Loucy (cell line): ENCODE measurements around the gene MPZL1.

Experiments used
- EZH2phosphoT487 ChIP-seq: fragments of 200-600 bp; IDR thresholded peaks from 2 replicates; pipeline ENCODE4 v1.6.1; 2018; ENCODE audit warnings: antibody characterized with exemption, mild to moderate bottlenecking, moderate library complexity, borderline replicate concordance
- TF ChIP-seq, protein P1 (sequence below): fragments of 200-600 bp; sonication (generic); conservative IDR thresholded peaks from 2 replicates; pipeline ENCODE4 v1.5.1; 2014; ENCODE audit warnings: mild to moderate bottlenecking, antibody characterized with exemption, low read length

DNA sequence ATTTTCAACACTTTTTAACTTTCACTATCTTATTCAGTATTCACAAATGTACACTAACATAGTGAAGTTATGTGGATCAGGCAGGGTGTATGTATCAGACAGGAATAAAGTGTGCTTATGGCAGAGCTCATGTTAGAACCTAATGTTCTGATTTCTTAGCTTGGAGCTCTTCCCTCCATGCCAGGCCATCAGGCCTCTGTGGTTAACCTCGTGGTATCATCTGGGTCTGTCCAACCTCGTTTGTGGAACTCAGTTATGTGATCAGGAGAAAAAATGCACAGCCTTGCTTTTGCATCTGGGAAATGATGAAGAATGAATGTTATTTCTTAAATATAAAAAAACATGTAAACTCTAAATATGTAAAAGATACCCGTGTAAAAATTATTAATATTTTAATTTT is 86.9 kb downstream of the MPZL1 start:
- TF ChIP-seq, protein P1, sequence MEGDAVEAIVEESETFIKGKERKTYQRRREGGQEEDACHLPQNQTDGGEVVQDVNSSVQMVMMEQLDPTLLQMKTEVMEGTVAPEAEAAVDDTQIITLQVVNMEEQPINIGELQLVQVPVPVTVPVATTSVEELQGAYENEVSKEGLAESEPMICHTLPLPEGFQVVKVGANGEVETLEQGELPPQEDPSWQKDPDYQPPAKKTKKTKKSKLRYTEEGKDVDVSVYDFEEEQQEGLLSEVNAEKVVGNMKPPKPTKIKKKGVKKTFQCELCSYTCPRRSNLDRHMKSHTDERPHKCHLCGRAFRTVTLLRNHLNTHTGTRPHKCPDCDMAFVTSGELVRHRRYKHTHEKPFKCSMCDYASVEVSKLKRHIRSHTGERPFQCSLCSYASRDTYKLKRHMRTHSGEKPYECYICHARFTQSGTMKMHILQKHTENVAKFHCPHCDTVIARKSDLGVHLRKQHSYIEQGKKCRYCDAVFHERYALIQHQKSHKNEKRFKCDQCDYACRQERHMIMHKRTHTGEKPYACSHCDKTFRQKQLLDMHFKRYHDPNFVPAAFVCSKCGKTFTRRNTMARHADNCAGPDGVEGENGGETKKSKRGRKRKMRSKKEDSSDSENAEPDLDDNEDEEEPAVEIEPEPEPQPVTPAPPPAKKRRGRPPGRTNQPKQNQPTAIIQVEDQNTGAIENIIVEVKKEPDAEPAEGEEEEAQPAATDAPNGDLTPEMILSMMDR = no peak
- no peak for TF ChIP-seq EZH2phosphoT487
